ENCODE measurements around the gene RERE. TPM values are rescaled to one million over a fixed set of nuclear protein-coding genes. Genes with fewer than 3 reads are reported as not detected.

Gene RERE
- total and polyA plus RNA-seq, 2 experiments from 2014 or later = 148 to 170 TPM

- peak overlapping the region; percentile 31 for H3K4me2 ChIP-seq
- Mint-ChIP-seq H3K27me3 (ENCODE audit: insufficient read depth, low read depth, poor library complexity) (no peaks in the 10 kb centered on the region), H3K4me1 (peaks cover 52% of the 10 kb centered on the region), H3K9me3 (no peaks in the 10 kb centered on the region), H3K36me3 (ENCODE audit: low read depth) (peaks cover 3% of the 10 kb centered on the region), H3K4me3 (no peak overlapping the region; the same call in 2 of the 3 replicates), H3K27ac (peak overlapping the region; percentile 87)
- ATAC-seq (peak; percentile 67), DNase-seq (ENCODE audit: low spot score) (peak; percentile 57)
- peaks cover 95% of the 10 kb centered on the region for H3K79me2 ChIP-seq (replicated peaks; ENCODE audit: insufficient read depth)
- H3K4me3 ChIP-seq = peak overlapping the region; percentile 10
- no peaks in the 10 kb centered on the region for H3K36me3 ChIP-seq (ENCODE audit: insufficient read depth)
- no peaks in the 10 kb centered on the region for H3K9me2 ChIP-seq (ENCODE audit: insufficient read depth)
- peaks cover 20% of the 10 kb centered on the region for H4K20me1 ChIP-seq (replicated peaks; ENCODE audit: insufficient read depth)
- peak overlapping the region; percentile 60 for H3K27ac ChIP-seq (ENCODE audit: low read depth)
- H3F3A ChIP-seq (replicated peaks; ENCODE audit: low read depth) = no peaks in the 10 kb centered on the region
- TF ChIP-seq CREB1 (CRISPR knock-in tag; IDR thresholded peaks at IDR 0.05; ENCODE audit: low read depth) = no peak
- no peak for TF ChIP-seq EZH2 (IDR thresholded peaks at IDR 0.05; ENCODE audit: low read depth, unreplicated experiment)
- no peak for TF ChIP-seq NANOG (IDR thresholded peaks at IDR 0.05; ENCODE audit: borderline replicate concordance)
- no peak for TF ChIP-seq ETS1 (IDR thresholded peaks at IDR 0.05)
- TF ChIP-seq STAT1 (IDR thresholded peaks at IDR 0.05; ENCODE audit: unreplicated experiment) = no peak
- no peak overlapping the region for H2AFZ ChIP-seq
- no peaks in the 10 kb centered on the region for H3K27me3 ChIP-seq (ENCODE audit: insufficient read depth)
- peaks cover 34% of the 10 kb centered on the region for H3K4me1 ChIP-seq (ENCODE audit: insufficient read depth)
These were observed 421.2 kb downstream of the RERE start for GRCh38 chr1:8396083-8396785.

- ATAC-seq (no peak), DNase-seq (ENCODE audit: low spot score) (no peak)
- Histone ChIP-seq H2AFZ (no peak overlapping the region), H3K27ac (ENCODE audit: low read depth) (peak overlapping the region; percentile 60), H3K4me3 (peak overlapping the region; percentile 10), H3K4me2 (peak overlapping the region; percentile 31), H3F3A (replicated peaks; ENCODE audit: low read depth) (no peaks in the 10 kb centered on the region), H3K9me2 (ENCODE audit: insufficient read depth) (no peaks in the 10 kb centered on the region), H4K20me1 (replicated peaks; ENCODE audit: insufficient read depth) (peaks cover 22% of the 10 kb centered on the region), H3K4me1 (ENCODE audit: insufficient read depth) (peaks cover 34% of the 10 kb centered on the region), H3K79me2 (replicated peaks; ENCODE audit: insufficient read depth) (peaks cover 97% of the 10 kb centered on the region), H3K36me3 (ENCODE audit: insufficient read depth) (no peaks in the 10 kb centered on the region), H3K27me3 (ENCODE audit: insufficient read depth) (no peaks in the 10 kb centered on the region)
- H3K27ac Mint-ChIP-seq = peak overlapping the region; percentile 18; the same call in 1 of the 2 replicates
- H3K4me1 Mint-ChIP-seq = peaks cover 59% of the 10 kb centered on the region
- peaks cover 2% of the 10 kb centered on the region for H3K27me3 Mint-ChIP-seq (ENCODE audit: insufficient read depth, low read depth, poor library complexity)
- H3K4me3 Mint-ChIP-seq = peak overlapping the region; percentile 11; the same call in 1 of the 3 replicates
- H3K9me3 Mint-ChIP-seq = no peaks in the 10 kb centered on the region
- peaks cover 3% of the 10 kb centered on the region for H3K36me3 Mint-ChIP-seq (ENCODE audit: low read depth)
- TF ChIP-seq CREB1 (CRISPR knock-in tag; IDR thresholded peaks at IDR 0.05; ENCODE audit: low read depth) (no peak), CTCF (conservative IDR thresholded peaks at IDR 0.05; ENCODE audit: low read depth in 2 of 2) (no peak), ZNF462 (CRISPR knock-in tag; IDR thresholded peaks at IDR 0.05) (no peak), ETS1 (IDR thresholded peaks at IDR 0.05) (no peak), NANOG (IDR thresholded peaks at IDR 0.05; ENCODE audit: borderline replicate concordance) (no peak), JUNB (IDR thresholded peaks at IDR 0.05; ENCODE audit: unreplicated experiment) (no peak), ZNF114 (CRISPR knock-in tag; IDR thresholded peaks at IDR 0.05) (no peak), EZH2 (IDR thresholded peaks at IDR 0.05; ENCODE audit: low read depth, unreplicated experiment) (no peak), ZNF331 (CRISPR knock-in tag; IDR thresholded peaks at IDR 0.05; ENCODE audit: low read depth) (no peak)
These were observed 422.0 kb downstream of the RERE start for GRCh38 chr1:8395433-8395866.
